K562 (cell line): ENCODE results near the gene GP1BA. TPM values are rescaled to one million over a fixed set of nuclear protein-coding genes. Genes with fewer than 3 reads are reported as not detected.

ENCODE experiments used
- ADNP ChIP-seq: fragments of 200-800 bp; sonication (Bioruptor generic); IDR thresholded peaks from 2 replicates; pipeline ENCODE4 v1.6.1; 2016; ENCODE audit warnings: missing genetic modification characterization, missing compliant biosample characterization
- CEBPB ChIP-seq: fragments of 450-650 bp; IDR thresholded peaks from 2 replicates; pipeline ENCODE4 v1.6.1; 2016; ENCODE audit warnings: missing genetic modification characterization, missing compliant biosample characterization
- EGR1 ChIP-seq: fragments of 450-650 bp; conservative IDR thresholded peaks from 2 replicates; pipeline ENCODE4 v1.6.1; 2017; ENCODE audit warnings: mild to moderate bottlenecking
- HMG20A ChIP-seq: fragments of 450-650 bp; formaldehyde crosslinking; conservative IDR thresholded peaks from 2 replicates; pipeline ENCODE4 v1.4.0; 2020; ENCODE audit warnings: mild to moderate bottlenecking, mixed read lengths
- HNRNPK ChIP-seq: fragments of 200-400 bp; formaldehyde crosslinking; IDR thresholded peaks from one replicate; pipeline ENCODE4 v1.6.1; 2018; ENCODE audit warnings: mild to moderate bottlenecking, low read depth, low read length; ENCODE audit not compliant: poor library complexity, severe bottlenecking
- KAT2B ChIP-seq: IDR thresholded peaks from one replicate; pipeline ENCODE4 v1.6.1; 2012; ENCODE audit warnings: low read depth, mild to moderate bottlenecking, control low read depth, inconsistent platforms, low read length, moderate library complexity
- KDM1A ChIP-seq, 2 experiments: fragments of 450-650 bp; IDR thresholded peaks; 2 replicates each; pipeline ENCODE4 v1.6.1; 2016; ENCODE audit warnings: mild to moderate bottlenecking in 2 of 2
- KDM2B ChIP-seq: fragments of 250-450 bp; sonication (Bioruptor Pico); IDR thresholded peaks from 2 replicates; pipeline ENCODE4 v1.8.0; 2021; ENCODE audit warnings: mild to moderate bottlenecking, moderate library complexity
- KLF10 ChIP-seq: fragments of 250-450 bp; sonication (Bioruptor Pico); IDR thresholded peaks from 2 replicates; pipeline ENCODE4 v1.6.1; 2021; ENCODE audit warnings: matching md5 sums
- MTA2 ChIP-seq: fragments of 450-650 bp; IDR thresholded peaks from 2 replicates; pipeline ENCODE4 v1.6.1; 2016; ENCODE audit warnings: low read depth
- NR2F6 ChIP-seq: fragments of 450-650 bp; formaldehyde crosslinking; IDR thresholded peaks from 2 replicates; pipeline ENCODE4 v1.4.0; 2020; ENCODE audit warnings: mild to moderate bottlenecking
- POU5F1 ChIP-seq: fragments of 150-350 bp; IDR thresholded peaks from 2 replicates; pipeline ENCODE4 v1.6.1; 2014; ENCODE audit warnings: borderline replicate concordance, low read length, low read depth, mild to moderate bottlenecking; ENCODE audit not compliant: partially characterized antibody
- UBTF ChIP-seq, 2 experiments: IDR thresholded peaks; 2 replicates each; pipeline ENCODE4 v1.6.1; 2012; ENCODE audit warnings: improper control_type of control experiment in 2 of 2, low read depth in 2 of 2, low read length in 2 of 2, borderline replicate concordance in 1 of 2
- VEZF1 ChIP-seq: fragments of 200-800 bp; sonication (Bioruptor generic); IDR thresholded peaks from 2 replicates; pipeline ENCODE4 v1.6.1; 2017; ENCODE audit warnings: missing genetic modification characterization, missing compliant biosample characterization
- XRCC5 ChIP-seq: fragments of 200-400 bp; formaldehyde crosslinking; IDR thresholded peaks from 2 replicates; pipeline ENCODE4 v1.6.1; 2017; ENCODE audit warnings: low read depth, mild to moderate bottlenecking, low read length
- ZNF12 ChIP-seq: sonication (generic); formaldehyde crosslinking; IDR thresholded peaks from 2 replicates; pipeline ENCODE4 v1.4.0; 2020; ENCODE audit warnings: mild to moderate bottlenecking, missing genetic modification reagents
- ZNF23 ChIP-seq: fragments of 250-450 bp; sonication (Bioruptor Pico); IDR thresholded peaks from 2 replicates; pipeline ENCODE4 v1.4.0; 2020; ENCODE audit warnings: mild to moderate bottlenecking
- polyA plus RNA-seq, 8 experiments: library from polyadenylated mRNA; depleted of rRNA in 4 of 8; stranded (reverse) in 5 of 8; unstranded in 3 of 8; fragments of >200 nt; fragmentation: Nextera tagmentation in 2 of 8; fragmentation: Illumina TruSeq in 1 of 8; extraction: Ambion mirVana in 2 of 8; extraction: Trizol in 1 of 8; gene quantifications; 2 replicates each; pipeline versions ENCODE4 v1.2.1 to v1.2.3, GENCODE V29; 2011 to 2014; ENCODE audit warnings: inconsistent platforms in 1 of 8, missing spikeins in 1 of 8
- total RNA-seq, 7 experiments: library from RNA; depleted of rRNA in 6 of 7; stranded (reverse); fragments of >200 nt in 6 of 7; fragmentation: Illumina TruSeq in 2 of 7; extraction: Trizol in 2 of 7; gene quantifications; 2 replicates each; pipeline versions ENCODE4 v1.2.1 to v1.2.3, GENCODE V29; 2011 to 2021; ENCODE audit warnings: low replicate concordance in 1 of 7
- TF ChIP-seq, protein P1 (sequence below): sonication (generic); formaldehyde crosslinking; IDR thresholded peaks from 2 replicates; pipeline ENCODE4 v1.8.1; 2023; ENCODE audit warnings: mild to moderate bottlenecking, missing genetic modification reagents, moderate library complexity
- TF ChIP-seq, protein P2 (sequence below): fragments of 450-650 bp; IDR thresholded peaks from 2 replicates; pipeline ENCODE4 v1.6.1; 2017; ENCODE audit warnings: antibody characterized with exemption
- TF ChIP-seq, protein P3 (sequence below): fragments of 450-650 bp; IDR thresholded peaks from 2 replicates; pipeline ENCODE4 v1.6.1; 2016; ENCODE audit warnings: mild to moderate bottlenecking

GP1BA gene
- total and polyA plus RNA-seq, 9 of the 15 experiments (the other 6 are each of a cell fraction or from before 2014, with no cell fraction given) = 0.01 TPM; not detected in 8

DNA sequence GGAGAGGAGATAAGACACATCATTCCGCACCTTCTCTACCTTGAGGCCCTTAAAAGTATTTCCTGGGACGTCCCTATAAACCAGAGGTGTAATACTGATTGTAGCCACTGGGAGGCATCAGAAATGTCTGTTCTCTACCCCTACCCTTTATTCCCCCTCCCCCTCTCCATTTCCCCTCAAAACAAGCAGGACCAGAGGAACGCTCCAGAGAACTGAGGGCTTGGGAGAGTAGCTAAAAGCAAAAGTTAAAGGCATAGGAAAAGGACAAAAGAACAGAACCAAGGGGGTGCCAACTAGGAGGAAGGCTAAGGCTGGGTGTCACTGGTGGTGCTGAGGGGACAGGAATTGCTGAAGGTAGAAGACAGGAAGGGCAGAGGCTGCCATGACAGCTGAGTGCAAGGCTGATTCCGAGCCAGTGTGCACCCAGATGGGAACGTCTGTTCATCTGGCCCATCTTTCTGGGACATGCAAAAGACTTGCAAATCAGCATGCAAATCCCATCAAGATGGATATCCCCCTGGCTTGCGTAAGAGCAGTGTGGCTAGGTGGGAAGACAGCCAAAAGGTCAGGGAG is 48.7 kb downstream of the GP1BA start (continued):
- peak; percentile 36; the same call in 1 of the 2 replicates for TF ChIP-seq VEZF1 (CRISPR knock-in tag)
- no peak for TF ChIP-seq POU5F1
- no peak for TF ChIP-seq UBTF (IDR thresholded peaks at IDR 0.05; ENCODE audit: borderline replicate concordance in 1 of 2, low read depth in 2 of 2, low read length in 2 of 2)
- no peak for TF ChIP-seq EGR1
- peak; percentile 86 for TF ChIP-seq HNRNPK
- no peak for TF ChIP-seq KDM1A (IDR thresholded peaks at IDR 0.05)
- TF ChIP-seq, protein P1, sequence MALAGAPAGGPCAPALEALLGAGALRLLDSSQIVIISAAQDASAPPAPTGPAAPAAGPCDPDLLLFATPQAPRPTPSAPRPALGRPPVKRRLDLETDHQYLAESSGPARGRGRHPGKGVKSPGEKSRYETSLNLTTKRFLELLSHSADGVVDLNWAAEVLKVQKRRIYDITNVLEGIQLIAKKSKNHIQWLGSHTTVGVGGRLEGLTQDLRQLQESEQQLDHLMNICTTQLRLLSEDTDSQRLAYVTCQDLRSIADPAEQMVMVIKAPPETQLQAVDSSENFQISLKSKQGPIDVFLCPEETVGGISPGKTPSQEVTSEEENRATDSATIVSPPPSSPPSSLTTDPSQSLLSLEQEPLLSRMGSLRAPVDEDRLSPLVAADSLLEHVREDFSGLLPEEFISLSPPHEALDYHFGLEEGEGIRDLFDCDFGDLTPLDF = no peak
- TF ChIP-seq KAT2B = no peak
- no peak for TF ChIP-seq ADNP (tag)
- no peak for TF ChIP-seq XRCC5
- TF ChIP-seq, protein P2, sequence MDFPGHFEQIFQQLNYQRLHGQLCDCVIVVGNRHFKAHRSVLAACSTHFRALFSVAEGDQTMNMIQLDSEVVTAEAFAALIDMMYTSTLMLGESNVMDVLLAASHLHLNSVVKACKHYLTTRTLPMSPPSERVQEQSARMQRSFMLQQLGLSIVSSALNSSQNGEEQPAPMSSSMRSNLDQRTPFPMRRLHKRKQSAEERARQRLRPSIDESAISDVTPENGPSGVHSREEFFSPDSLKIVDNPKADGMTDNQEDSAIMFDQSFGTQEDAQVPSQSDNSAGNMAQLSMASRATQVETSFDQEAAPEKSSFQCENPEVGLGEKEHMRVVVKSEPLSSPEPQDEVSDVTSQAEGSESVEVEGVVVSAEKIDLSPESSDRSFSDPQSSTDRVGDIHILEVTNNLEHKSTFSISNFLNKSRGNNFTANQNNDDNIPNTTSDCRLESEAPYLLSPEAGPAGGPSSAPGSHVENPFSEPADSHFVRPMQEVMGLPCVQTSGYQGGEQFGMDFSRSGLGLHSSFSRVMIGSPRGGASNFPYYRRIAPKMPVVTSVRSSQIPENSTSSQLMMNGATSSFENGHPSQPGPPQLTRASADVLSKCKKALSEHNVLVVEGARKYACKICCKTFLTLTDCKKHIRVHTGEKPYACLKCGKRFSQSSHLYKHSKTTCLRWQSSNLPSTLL = no peak
- no peak for TF ChIP-seq ZNF23 (CRISPR knock-in tag)
- TF ChIP-seq HMG20A (CRISPR knock-in tag) = no peak
- TF ChIP-seq ZNF12 (CRISPR knock-in tag) = no peak
- TF ChIP-seq KDM2B (CRISPR knock-in tag) = no peak
- peak; percentile 57; the same call in 1 of the 2 replicates for TF ChIP-seq CEBPB (tag)
- no peak for TF ChIP-seq KLF10
- TF ChIP-seq, protein P3, sequence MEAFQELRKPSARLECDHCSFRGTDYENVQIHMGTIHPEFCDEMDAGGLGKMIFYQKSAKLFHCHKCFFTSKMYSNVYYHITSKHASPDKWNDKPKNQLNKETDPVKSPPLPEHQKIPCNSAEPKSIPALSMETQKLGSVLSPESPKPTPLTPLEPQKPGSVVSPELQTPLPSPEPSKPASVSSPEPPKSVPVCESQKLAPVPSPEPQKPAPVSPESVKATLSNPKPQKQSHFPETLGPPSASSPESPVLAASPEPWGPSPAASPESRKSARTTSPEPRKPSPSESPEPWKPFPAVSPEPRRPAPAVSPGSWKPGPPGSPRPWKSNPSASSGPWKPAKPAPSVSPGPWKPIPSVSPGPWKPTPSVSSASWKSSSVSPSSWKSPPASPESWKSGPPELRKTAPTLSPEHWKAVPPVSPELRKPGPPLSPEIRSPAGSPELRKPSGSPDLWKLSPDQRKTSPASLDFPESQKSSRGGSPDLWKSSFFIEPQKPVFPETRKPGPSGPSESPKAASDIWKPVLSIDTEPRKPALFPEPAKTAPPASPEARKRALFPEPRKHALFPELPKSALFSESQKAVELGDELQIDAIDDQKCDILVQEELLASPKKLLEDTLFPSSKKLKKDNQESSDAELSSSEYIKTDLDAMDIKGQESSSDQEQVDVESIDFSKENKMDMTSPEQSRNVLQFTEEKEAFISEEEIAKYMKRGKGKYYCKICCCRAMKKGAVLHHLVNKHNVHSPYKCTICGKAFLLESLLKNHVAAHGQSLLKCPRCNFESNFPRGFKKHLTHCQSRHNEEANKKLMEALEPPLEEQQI = no peak
- TF ChIP-seq NR2F6 = no peak
- TF ChIP-seq MTA2 = no peak
